UCSD-AML1 (cell line): ENCODE measurements around the gene TMEM18.

Experiments
- DNase-seq: peaks from one replicate; lab custom pipeline; 2025; ENCODE audit not compliant: unreplicated experiment; lab: John Stamatoyannopoulos, UW

Gene TMEM18

GRCh38 chr2:653645-654425 is 23.4 kb downstream of the TMEM18 start:
- DNase-seq = no peak

GRCh38 chr2:652881-653480 is 24.2 kb downstream of the TMEM18 start:
- no peak for DNase-seq

- DNase-seq = no peak
Measured at GRCh38 chr2:651951-652373, 25.2 kb downstream of the TMEM18 start.

- no peak for DNase-seq
Measured at GRCh38 chr2:650343-651310, 26.6 kb downstream of the TMEM18 start.

GRCh38 chr2:649426-650342 is 27.5 kb downstream of the TMEM18 start:
- no peak for DNase-seq

GRCh38 chr2:648476-649424 is 28.5 kb downstream of the TMEM18 start:
- DNase-seq = no peak

- DNase-seq = no peak
Measured at GRCh38 chr2:647691-648231, 29.4 kb downstream of the TMEM18 start.

- no peak for DNase-seq
Measured at GRCh38 chr2:647003-647560, 30.1 kb downstream of the TMEM18 start.

- DNase-seq = no peak
Measured at GRCh38 chr2:644871-645270, 32.3 kb downstream of the TMEM18 start.

- DNase-seq = no peak
Measured at GRCh38 chr2:643761-644160, 33.4 kb downstream of the TMEM18 start.

- no peak for DNase-seq
Measured at GRCh38 chr2:643334-643733, 33.9 kb downstream of the TMEM18 start.

- DNase-seq = no peak
Measured at GRCh38 chr2:641872-642815, 35.1 kb downstream of the TMEM18 start.

GRCh38 chr2:641164-641871 is 35.9 kb downstream of the TMEM18 start:
- DNase-seq = no peak

- no peak for DNase-seq
Measured at GRCh38 chr2:639703-640102, 37.5 kb downstream of the TMEM18 start.

GRCh38 chr2:637804-638203 is 39.4 kb downstream of the TMEM18 start:
- DNase-seq = no peak

GRCh38 chr2:637406-637776 is 39.8 kb downstream of the TMEM18 start:
- no peak for DNase-seq
